Superior temporal gyrus (tissue), 1 donor: ENCODE results near the gene ST3GAL3.

Experiments used
- DNase-seq: peaks from one replicate; pipeline ENCODE4 v3.0.0-alpha.2; 2016; ENCODE audit errors: extremely low spot score

The ST3GAL3 gene

GRCh38 chr1:43963006-43963405 lies 255.7 kb downstream of the ST3GAL3 start:
- DNase-seq, result no peak

GRCh38 chr1:43963890-43964289 lies 256.6 kb downstream of the ST3GAL3 start:
- DNase-seq, result no peak

- DNase-seq, result no peak
Observed at GRCh38 chr1:43965316-43965715, 258.0 kb downstream of the ST3GAL3 start.

- DNase-seq, result no peak
Observed at GRCh38 chr1:43968348-43968948, 261.1 kb downstream of the ST3GAL3 start.

- no peak for DNase-seq
Observed at GRCh38 chr1:43969416-43969745, 262.0 kb downstream of the ST3GAL3 start.

GRCh38 chr1:43969746-43970466 lies 262.6 kb downstream of the ST3GAL3 start, which contains the start of gene DPH2:
Gene DPH2, plus strand, starts transcription at chr1:43970010. Its CDS starts 166 bp downstream, at chr1:43970176.
- peak; percentile 98 for DNase-seq

GRCh38 chr1:43970502-43970901 lies 263.2 kb downstream of the ST3GAL3 start:
- DNase-seq, result no peak

GRCh38 chr1:43970911-43971310 lies 263.6 kb downstream of the ST3GAL3 start:
- DNase-seq, result no peak

GRCh38 chr1:43971336-43971980 lies 264.1 kb downstream of the ST3GAL3 start:
- no peak for DNase-seq

GRCh38 chr1:43973981-43974442 lies 266.7 kb downstream of the ST3GAL3 start:
- no peak for DNase-seq

GRCh38 chr1:43974443-43975248 lies 267.3 kb downstream of the ST3GAL3 start, which contains the start of gene ATP6V0B:
Gene ATP6V0B, plus strand, starts transcription at chr1:43974960. Its CDS starts 81 bp downstream, at chr1:43975041.
- peak; percentile 98 for DNase-seq

- no peak for DNase-seq
Observed at GRCh38 chr1:43975249-43975961, 268.1 kb downstream of the ST3GAL3 start.

- no peak for DNase-seq
Observed at GRCh38 chr1:43976045-43976444, 268.7 kb downstream of the ST3GAL3 start.

GRCh38 chr1:43976890-43977289 lies 269.6 kb downstream of the ST3GAL3 start:
- DNase-seq, result no peak

- no peak for DNase-seq
Observed at GRCh38 chr1:43977376-43978263, 270.3 kb downstream of the ST3GAL3 start.

- DNase-seq, result no peak
Observed at GRCh38 chr1:43978264-43978550, 270.9 kb downstream of the ST3GAL3 start.

- DNase-seq, result no peak
Observed at GRCh38 chr1:43978551-43979260, 271.4 kb downstream of the ST3GAL3 start, which contains the start of gene B4GALT2. Gene B4GALT2, plus strand, starts transcription at chr1:43979210. Its CDS starts 1,951 bp downstream, at chr1:43981161.

GRCh38 chr1:43979261-43979527 lies 271.9 kb downstream of the ST3GAL3 start:
- DNase-seq, result no peak

GRCh38 chr1:43979528-43980254 lies 272.4 kb downstream of the ST3GAL3 start:
- no peak for DNase-seq
